Fibroblast of the aortic adventitia (primary cell): ENCODE measurements around the gene LCMT1. TPM values are rescaled to one million over a fixed set of nuclear protein-coding genes. Genes with fewer than 3 reads are reported as not detected.
A peak's percentile ranks its signal among the peaks of the same experiment; 100 is the strongest.

ENCODE experiments used
- DNase-seq: peaks from one replicate; pipeline ENCODE4 v3.0.0-alpha.2; 2010; ENCODE audit warnings: low read depth
- H3K4me3 ChIP-seq: 2 replicates; pipeline ENCODE4 v1.5.1; 2011; ENCODE audit warnings: low read depth, mild to moderate bottlenecking, control low read depth, low read length, moderate library complexity
- CTCF ChIP-seq: IDR thresholded peaks from 2 replicates; pipeline ENCODE4 v1.5.1; 2011; ENCODE audit warnings: mild to moderate bottlenecking, low read length, control low read depth, inconsistent platforms; ENCODE audit not compliant: insufficient read depth
- total RNA-seq: library from RNA; depleted of rRNA; stranded (reverse); fragments of >200 nt; gene quantifications from 2 replicates; pipeline ENCODE4 v1.2.3, GENCODE V29; 2012; ENCODE audit warnings: low replicate concordance

The LCMT1 gene
- total RNA-seq, 1 donor = 35.3 TPM

- no peak for TF ChIP-seq CTCF
- H3K4me3 ChIP-seq = peak overlapping the region; percentile 81
- no peak for DNase-seq
Observed at GRCh38 chr16:25107466-25107792, 4.1 kb upstream of the LCMT1 start.

- no peak for TF ChIP-seq CTCF
- H3K4me3 ChIP-seq = no peak overlapping the region
- DNase-seq = no peak
Observed at GRCh38 chr16:25108054-25108453, 3.5 kb upstream of the LCMT1 start.

- TF ChIP-seq CTCF = no peak
- no peak overlapping the region for H3K4me3 ChIP-seq
- DNase-seq = peak; percentile 97
Observed at GRCh38 chr16:25109643-25110042, 1.9 kb upstream of the LCMT1 start.

DNA sequence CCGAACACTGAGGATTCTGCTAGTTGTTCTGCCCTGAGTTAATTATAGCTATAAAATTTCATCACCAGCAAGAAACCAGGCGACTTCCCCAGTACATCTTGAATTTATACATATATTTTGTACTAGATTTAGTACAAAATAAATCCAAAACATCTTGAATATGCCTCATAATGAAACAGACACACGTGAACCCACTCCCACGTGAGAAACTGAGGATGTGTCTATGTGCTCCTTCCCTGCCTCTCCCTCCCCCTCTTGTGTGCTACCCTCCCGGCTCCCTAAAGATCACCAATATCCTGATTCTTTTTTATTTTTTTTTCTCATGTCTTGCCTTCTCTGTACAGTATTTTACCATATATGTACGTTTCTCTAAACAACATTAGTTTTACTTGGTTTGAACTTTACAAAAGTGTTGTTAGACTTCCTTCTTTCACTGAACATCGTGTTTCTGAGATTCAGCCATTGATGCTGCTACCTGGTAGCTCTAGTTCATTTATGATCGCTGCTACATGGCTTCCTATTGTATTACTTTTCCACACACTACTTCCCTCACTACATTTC lies 1.1 kb upstream of the LCMT1 start:
- H3K4me3 ChIP-seq = peak overlapping the region; percentile 93
- DNase-seq = no peak
- TF ChIP-seq CTCF = no peak

- no peak for DNase-seq
- H3K4me3 ChIP-seq = no peak overlapping the region
- no peak for TF ChIP-seq CTCF
Observed at GRCh38 chr16:25114121-25114520, 2.6 kb downstream of the LCMT1 start.

DNA sequence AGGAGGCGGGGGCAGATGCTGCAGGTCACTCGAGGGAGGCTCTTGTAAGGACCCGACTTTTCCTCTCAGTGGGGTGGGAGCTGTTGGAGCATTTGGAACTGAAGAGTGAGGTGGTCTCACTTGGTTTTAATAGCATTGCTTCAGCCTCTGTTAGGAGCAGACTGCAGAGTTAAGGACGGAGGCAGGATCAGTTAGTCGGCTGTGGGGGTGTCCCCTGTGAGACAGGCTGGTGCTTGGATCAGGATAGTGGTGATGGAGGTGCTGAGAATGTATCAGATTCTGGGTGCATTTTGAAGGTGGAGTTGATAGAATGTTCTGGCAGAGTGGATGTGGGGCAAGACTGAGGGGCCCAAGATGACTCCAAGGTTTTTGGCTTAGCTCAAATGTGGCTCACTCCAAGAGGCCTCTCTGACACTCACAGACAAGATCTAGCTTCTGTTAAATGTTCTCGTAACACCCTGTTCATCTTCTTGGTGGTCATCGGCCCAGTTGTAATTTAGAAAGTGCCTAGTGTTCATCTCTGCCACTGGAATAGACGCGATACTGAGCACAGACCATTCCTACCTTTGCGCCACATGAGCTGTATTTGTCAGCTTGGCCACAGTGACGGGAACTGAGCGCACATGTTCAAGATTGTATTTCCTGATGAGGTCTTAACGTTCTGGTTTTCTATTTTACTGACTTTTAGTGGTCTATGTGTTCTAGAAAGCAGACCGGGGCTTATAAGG lies 7.5 kb downstream of the LCMT1 start:
- no peak overlapping the region for H3K4me3 ChIP-seq
- no peak for DNase-seq
- no peak for TF ChIP-seq CTCF
